Suprapubic skin (tissue), 3 donors: ENCODE results near the gene SYK.

ENCODE experiments used
- CTCF ChIP-seq, 2 donors: fragments of 200-600 bp in 1 of 2; fragments of 450-650 bp in 1 of 2; sonication (generic) in 1 of 2; IDR thresholded peaks; one replicate each; pipeline ENCODE4 v1.5.1; 2016 to 2019; ENCODE audit warnings: antibody characterized with exemption in 2 of 2, mild to moderate bottlenecking in 1 of 2, moderate library complexity in 1 of 2
- EP300 ChIP-seq: sonication (generic); formaldehyde crosslinking; IDR thresholded peaks from one replicate; pipeline ENCODE4 v1.6.1; 2017; ENCODE audit warnings: antibody characterized with exemption
- POLR2A ChIP-seq, 2 donors: fragments of 450-650 bp; IDR thresholded peaks; one replicate each; pipeline ENCODE4 v1.6.1; 2017; ENCODE audit warnings: antibody characterized with exemption in 2 of 2, mild to moderate bottlenecking in 2 of 2, moderate library complexity in 2 of 2

GRCh38 chr9:90773617-90774016 is 28.0 kb upstream of the SYK start:
- TF ChIP-seq CTCF (IDR thresholded peaks at IDR 0.05): peak in 1 of 2 donors; percentile 10
- no peak for TF ChIP-seq POLR2A (IDR thresholded peaks at IDR 0.05)
- no peak for TF ChIP-seq EP300
